Myocyte (in vitro differentiated cells): ENCODE data around the gene TCF7L2. TPM values are rescaled to one million over a fixed set of nuclear protein-coding genes. Genes with fewer than 3 reads are reported as not detected.

Experiments used
- DNase-seq: peaks from one replicate; pipeline ENCODE4 v3.0.0-alpha.2; 2012; ENCODE audit warnings: low read depth
- total RNA-seq: library from RNA; depleted of rRNA; stranded (reverse); fragments of >200 nt; gene quantifications from 2 replicates; pipeline ENCODE4 v1.2.3, GENCODE V29; 2014

The TCF7L2 gene
- total RNA-seq, 1 donor from 2014 or later: 2.4 TPM

DNA sequence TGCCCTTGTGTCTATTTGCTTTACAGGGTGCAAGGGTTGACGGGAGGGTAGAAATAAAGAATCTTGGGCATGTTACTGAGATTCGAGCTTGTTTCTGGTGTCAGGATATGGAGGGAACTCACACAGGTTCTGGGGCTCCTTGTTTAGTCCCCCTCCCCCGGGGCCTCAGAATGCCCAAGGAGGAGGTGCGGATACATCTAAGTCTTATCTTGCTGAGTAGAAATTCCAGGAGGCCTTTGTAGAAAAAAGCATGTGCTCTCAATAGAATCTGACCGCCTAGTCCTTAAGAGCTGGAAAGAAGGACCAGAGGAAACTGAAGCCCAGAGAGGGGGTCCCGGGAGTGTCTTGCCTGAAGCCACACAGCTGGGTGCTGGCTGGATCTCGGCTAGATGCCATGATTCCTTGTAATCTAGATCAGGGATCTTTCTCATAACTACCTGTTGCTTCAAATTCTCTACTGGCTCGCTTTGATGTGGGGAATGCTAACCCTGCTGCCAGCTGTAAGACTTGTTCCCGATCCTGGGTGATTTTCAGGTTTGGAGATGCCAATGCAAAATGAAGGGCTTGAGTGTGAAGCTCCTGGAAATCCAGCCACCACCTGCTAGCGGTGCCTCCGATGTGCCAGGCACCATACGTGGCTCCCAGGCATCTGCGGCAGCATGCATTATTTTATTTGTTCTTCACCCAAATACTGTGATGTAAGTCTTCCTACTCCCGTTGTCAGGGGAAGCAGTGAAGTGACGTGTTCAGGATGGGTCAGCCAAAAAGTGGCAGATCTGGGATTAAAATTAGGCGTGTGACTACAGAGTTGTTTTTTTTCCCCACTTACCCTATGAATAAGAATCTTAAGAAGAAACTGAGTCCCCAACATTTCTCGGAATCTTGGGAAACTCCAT, 226.0 kb downstream of the TCF7L2 start:
- DNase-seq: no peak

DNA sequence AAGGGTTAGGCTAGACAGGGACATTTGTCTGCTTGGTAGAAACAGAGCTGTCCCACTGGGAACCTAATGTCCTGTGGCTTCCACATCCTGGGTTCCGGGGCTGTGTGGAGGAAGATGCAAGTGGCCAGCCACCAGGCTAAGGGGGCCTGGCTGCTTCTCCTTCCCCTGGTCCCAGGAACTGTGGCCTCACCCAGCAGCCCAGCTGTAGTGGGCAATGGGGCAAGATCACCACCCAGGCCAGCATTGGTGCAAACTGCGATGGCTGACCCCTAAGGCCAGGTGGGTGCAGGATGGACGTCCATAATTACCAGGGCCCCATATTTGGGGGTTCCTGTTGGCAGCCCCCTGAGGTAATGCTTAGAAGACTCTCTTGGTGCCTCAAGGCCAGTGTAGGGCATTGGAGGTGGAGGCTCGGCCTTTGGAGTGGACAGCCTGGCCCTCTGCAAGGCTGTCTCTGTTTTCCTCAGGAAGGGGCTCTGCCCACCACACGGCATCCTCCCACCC, 226.7 kb downstream of the TCF7L2 start:
- no peak for DNase-seq

DNA sequence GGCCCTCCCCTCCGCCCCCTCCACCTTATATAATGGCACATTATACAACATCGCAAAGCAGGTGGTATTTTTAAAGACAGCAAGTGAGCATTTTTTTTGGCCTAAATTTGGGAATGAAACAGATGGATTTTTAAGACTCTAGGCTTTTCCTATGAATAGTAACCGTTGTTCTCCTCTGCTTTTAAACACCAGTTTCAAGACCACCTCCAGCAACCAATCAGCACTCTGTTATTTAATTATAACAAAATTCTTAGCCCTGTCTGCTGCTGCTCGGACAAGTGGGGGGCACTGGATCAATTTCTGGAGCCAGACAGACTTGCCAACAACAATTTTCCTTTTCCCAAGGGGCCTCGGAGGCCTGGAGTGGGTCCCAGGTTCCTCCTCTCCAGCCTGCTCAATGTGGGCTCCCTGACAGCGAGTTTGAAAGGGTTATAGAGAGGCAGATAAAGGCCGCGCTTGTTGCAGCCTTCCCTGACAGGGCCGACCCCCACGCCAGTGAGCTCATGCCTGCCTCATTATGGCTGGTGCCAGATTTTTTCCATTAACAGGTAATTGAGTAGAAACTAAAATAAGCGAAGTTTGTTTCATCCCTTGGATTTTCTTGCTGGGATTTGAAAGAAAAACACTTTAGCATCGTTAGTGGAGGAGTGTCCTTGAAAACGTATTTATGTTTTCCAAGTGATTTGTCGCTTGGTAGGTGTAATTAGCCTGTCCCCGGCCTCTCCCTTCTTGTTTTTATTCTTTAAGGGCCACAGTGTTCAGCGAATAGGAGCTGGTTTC, 227.3 kb downstream of the TCF7L2 start:
- DNase-seq: no peak

DNA sequence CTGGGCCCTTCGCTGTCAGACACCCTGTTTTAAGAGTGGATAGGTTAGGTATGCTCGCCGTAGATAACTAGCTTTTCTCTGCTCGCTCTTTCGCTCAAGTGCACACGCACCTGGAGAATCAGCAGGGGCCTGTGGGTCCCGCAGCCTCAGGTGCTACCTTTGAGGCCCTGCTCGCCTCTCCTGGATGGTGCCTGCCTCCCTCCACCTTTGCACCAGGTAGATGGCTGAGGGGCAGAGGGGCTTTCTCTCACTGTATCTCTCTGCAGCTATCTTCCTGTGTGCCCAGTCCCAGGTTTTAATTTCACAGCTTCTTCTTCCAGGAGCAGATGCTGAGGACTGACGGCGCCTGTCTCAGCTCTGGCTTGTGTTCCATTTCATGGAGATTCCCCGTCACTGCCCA, 227.9 kb downstream of the TCF7L2 start:
- no peak for DNase-seq

DNA sequence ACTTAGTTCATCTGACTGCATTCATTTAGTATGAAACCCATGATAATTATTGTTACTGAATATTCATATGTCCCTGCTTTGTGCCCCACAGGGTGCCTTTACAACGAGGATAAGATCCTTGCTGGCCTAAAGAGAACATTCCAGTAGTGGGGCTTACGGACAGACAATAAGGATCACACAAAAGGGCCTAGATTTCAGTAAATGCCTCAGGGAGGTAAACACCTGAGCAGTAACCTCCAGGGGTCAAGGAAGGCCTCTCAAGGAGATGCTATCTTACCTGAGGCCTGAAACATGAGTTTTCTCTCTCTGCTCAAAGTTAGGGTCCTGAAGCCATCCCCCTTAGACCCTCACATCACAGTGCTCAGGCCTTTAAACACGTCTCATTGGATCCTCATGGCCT, 228.7 kb downstream of the TCF7L2 start:
- no peak for DNase-seq

DNA sequence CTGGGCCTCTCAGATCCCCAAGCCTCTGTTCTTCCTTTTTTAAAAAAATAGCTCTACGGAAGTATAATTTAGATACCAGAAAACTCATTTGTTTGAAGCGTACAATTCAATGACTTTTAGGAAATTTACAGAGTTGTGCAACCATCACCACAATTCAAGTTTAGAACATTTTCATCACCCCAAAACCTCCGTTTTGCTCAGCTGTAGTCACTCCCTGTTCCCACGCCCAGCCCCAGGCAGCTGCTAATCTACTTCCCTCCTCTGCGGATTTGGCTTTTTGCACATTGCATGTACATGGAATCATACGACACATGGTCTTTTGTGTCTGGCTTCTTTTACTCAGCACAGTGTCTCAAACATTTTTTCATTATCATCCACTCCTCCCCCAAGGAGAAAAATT, 229.2 kb downstream of the TCF7L2 start:
- DNase-seq: peak; percentile 40

DNA sequence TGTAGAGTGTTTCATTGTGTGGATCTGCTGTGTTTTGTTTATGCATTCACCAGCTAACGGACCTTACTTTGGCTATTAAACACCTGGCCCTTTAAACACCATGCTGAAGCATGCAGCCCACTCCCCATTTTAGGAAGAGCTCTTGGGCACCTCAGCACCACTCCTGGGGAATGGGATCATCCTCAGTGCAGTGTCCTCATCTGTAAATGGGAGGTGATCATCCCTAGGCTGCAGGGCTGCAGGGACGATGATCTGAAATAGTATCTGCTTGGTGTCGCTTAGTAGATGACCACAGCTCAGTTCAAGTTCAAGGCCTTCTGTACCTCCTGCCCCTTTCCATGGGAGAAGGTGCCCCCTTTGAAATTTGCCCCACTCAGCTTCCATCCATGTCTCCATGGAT, 229.9 kb downstream of the TCF7L2 start:
- no peak for DNase-seq

DNA sequence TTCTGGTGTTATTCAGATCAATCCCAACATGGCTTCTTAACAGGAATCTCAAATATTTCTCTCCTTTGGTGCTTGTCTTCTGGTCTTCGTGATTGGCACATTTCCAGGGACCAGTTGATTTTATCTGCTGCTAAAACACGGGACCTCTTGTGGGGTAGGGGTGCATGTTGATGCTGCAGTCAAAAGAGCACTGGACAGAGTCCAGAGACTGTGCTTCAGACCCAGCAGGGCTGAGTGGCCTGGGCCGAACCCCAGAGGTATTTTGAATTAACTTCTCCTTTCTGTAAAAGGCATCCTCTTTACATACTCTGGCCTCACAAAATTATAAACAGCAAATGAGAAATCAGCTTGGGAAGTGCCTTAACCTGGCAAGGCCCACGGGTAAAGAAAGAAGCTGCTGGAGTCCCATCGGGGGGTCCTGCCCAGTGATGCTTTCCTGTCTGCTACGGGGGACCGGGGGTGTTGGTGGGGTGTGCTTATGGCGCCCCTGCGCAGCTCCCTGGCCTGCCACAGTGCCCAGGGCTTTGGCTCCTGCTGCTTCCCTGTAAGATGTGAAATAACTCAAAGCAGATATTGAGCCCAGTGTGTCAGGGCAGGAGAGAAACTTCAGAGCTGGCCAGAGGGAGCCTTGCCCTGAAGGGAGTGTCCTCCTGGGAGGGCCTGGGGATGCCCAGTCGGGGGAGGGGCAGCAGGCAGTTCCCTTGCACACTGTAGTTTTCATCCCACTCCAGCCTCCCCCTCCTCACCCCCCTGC, 230.5 kb downstream of the TCF7L2 start:
- DNase-seq: no peak

DNA sequence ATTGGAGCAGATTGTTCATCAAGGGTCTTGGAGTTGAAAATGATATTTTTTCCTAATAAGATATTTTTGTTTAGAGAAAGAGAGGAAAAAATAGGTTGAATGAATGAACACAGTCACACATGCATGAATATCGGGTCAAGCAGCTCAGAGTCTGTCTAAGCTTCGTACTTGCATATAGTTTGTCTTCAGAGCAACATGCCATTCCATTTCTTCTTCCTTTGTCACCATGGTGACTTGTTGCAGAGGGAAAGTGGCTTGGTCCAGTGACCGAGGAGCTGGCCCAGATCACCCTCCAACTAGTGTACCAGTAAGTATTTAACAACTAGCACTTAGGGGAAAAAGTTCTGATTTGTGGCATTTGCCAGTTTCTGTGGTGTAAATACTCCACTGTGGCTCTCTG, 232.1 kb downstream of the TCF7L2 start:
- no peak for DNase-seq

DNA sequence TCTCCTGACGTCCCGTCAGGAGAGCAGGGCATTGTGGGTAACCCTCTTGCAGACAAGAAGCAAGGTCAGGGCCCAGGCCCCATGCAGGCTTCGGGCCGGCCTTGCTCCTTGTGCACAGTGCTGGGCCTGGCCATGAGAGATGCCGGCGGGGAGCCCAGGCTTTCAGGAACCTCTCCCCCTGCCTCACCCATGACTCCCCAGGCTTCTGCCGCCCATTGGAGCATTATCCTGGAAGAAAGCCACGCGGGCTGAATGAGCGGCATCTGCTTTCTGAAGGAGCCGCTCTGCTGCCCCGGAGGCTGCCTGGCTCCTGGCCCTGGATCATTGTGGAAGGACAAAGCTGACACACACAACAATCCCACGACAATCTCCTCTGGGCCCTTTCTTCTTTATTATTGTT, 233.5 kb downstream of the TCF7L2 start:
- DNase-seq: no peak

DNA sequence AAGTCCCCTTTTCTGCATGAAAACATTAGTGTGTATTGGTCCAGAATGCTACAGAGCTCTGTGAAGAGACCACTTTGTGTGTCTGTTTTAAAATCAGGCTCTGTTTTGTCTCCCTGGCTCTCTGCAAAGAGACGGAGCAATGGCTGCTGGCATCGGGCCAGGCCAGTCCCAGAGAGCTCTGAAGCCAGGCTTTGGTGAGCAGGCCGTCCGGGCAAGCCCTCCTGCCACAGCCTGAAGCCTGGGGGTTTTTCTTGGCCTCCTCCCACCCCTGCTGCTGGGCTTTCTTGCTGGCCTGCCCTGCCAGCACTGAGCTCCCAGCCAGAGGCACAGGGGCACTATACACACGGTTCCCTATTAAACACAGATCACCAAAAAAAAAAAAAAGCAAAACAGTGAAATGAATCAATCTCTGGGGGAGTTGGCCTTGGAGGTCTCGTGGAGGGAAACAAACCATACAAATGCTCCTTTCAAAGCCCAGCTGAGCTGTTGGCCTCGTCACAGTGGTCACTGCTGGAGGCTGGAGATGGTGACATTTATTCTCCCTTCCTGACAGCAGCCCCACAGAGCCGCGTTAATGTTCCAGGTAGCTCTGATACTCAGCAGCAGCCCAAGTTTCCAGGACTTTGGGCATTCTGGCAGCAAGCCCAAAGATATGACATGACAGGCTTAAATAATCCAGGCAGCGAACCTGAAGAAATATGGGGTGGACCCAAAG, 237.2 kb downstream of the TCF7L2 start:
- peak; percentile 32 for DNase-seq

DNA sequence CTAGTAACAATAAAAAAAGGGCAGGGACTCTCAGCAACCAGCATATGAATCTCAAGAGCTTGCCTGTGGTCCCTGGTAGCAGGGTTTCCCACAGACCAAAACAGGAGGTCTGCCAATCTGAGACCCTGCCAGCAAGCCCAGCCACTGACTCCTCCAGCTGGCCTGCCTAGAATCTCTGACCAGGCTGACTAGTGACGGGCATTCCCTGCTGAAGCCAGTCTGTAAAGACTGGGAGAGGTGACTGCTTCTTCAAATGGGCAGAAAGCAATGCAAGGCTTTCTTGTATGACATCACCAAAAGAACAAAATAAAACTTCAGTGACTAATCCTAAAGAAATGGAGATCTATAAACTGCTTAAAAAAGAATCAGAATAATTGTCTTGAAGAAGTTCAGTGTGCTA, 249.4 kb downstream of the TCF7L2 start:
- peak; percentile 52 for DNase-seq

DNA sequence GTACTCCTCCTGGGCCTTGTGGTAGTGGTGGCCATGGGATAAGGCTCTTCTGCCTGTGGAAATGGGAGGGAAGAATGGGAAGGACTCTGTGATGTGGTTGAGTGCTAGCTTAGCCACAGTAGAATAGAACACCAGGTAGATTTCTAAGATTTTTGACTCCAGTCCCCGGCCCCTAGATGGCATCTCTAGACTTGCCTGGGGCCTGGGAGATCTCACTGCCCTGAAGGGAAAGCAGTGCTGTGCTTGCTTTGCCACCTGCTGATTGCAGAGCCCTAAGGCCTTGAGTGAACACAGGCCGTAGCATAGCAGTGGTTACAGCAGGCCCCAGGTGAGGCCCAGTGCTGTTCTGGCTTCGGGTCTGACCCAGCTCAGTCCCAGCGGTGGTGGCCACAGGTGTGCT, 252.0 kb downstream of the TCF7L2 start:
- DNase-seq: no peak

DNA sequence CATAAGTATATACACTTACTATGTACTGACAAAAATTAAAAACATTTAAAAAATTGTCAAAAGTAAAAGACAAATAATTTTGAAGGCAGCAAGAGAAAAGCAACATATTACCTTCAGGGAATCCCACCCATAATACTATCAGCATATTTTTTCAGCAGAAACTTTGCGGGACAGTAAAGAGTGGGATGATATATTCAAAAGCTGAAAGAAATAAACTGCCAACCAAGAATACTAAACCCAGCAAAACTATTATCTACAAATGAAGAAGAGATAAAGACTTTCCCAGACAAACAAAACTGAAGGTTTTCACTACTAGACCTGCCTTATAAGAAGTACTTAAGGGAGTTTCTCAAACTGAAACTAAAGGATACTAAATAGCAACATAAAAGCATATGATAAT, 257.9 kb downstream of the TCF7L2 start:
- no peak for DNase-seq

DNA sequence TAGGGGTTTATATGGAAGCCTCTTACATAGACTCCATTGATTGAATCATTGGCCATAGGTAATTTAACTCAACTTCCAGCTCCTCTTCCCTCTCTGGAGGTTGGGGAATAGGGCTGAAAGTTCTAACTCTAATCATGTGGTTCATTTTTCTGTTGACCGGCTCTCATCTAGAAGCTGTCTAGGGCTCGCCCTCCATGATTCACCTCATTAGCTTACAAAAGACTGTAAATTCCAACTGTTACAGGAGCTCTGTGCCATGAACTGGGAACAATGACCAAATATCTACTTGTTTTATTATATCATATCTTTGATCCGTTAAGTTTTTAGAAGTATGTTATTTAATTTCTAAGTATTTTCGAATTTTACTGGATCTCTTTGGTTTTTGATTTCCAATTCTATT, 263.0 kb downstream of the TCF7L2 start:
- DNase-seq: no peak

DNA sequence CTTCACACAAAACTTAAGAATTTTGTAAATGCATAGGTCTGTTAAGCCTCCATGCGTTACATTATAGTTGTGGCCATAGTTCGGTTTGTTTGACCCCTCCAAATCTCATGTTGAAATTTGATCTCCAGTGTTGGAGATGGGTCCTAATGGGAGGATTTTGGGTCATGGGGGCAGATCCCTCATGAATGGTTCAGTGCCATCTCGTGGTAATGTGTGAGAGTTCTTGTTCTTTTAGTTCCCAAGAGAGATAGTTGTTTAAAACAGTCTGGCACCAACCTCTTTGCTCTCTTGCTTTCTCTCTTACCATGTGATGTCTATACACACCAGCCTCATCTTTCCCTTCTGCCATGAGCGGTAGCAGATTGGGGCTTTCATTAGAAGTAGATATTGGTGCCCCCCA, 264.3 kb downstream of the TCF7L2 start:
- no peak for DNase-seq

DNA sequence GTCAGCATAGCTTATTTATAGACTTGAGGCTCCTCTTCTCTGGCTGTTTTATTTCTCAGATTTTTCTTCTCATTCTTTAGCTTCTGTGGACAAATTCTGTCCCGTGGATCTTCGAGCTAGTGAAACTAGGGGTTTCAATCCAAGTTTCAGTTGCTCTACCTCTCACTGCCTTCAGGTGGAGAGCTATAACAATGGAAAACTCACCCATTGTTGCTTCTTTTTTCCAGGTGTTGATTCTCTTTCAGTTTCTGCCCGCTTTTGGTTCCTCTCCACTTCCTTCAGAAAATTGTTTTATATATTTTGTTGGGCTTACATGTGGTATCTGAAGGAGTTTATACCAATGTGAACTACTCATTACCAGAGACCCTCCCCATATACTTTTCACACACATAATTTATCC, 266.1 kb downstream of the TCF7L2 start:
- DNase-seq: no peak
